H9 (cell line): ENCODE measurements around the gene METTL16. TPM values are rescaled to one million over a fixed set of nuclear protein-coding genes. Genes with fewer than 3 reads are reported as not detected.

ENCODE experiments used
- DNase-seq: peaks from one replicate; pipeline ENCODE4 v3.0.0-alpha.2; 2017
- H2AFZ ChIP-seq: one replicate; pipeline ENCODE4 v1.6.1; 2013; ENCODE audit warnings: mild to moderate bottlenecking, low read length, control low read depth, moderate library complexity
- H2AK5ac ChIP-seq: 2 replicates; pipeline ENCODE4 v1.6.1; 2013; ENCODE audit warnings: low read length, control low read depth, mixed read lengths; ENCODE audit not compliant: insufficient read length
- H2BK120ac ChIP-seq: one replicate; pipeline ENCODE4 v1.6.1; 2013; ENCODE audit warnings: low read depth, mild to moderate bottlenecking, low read length, control low read depth, inconsistent platforms; ENCODE audit not compliant: poor library complexity, severe bottlenecking
- H2BK12ac ChIP-seq: 2 replicates; pipeline ENCODE4 v1.6.1; 2013; ENCODE audit warnings: low read length, control low read depth, mixed read lengths, low read depth; ENCODE audit not compliant: insufficient read length
- H2BK15ac ChIP-seq: 2 replicates; pipeline ENCODE4 v1.6.1; 2013; ENCODE audit warnings: low read depth, low read length, control low read depth
- H2BK20ac ChIP-seq: one replicate; pipeline ENCODE4 v1.6.1; 2013; ENCODE audit warnings: low read depth, mild to moderate bottlenecking, low read length, control low read depth, inconsistent platforms; ENCODE audit not compliant: poor library complexity, severe bottlenecking
- H2BK5ac ChIP-seq: 2 replicates; pipeline ENCODE4 v1.6.1; 2013; ENCODE audit warnings: low read length, control low read depth, mixed read lengths; ENCODE audit not compliant: insufficient read length
- H3K14ac ChIP-seq: 2 replicates; pipeline ENCODE4 v1.6.1; 2013; ENCODE audit warnings: low read length, control low read depth; ENCODE audit not compliant: insufficient read depth
- H3K18ac ChIP-seq: 2 replicates; pipeline ENCODE4 v1.6.1; 2013; ENCODE audit warnings: low read depth, mild to moderate bottlenecking, mixed read lengths, low read length, control low read depth; ENCODE audit not compliant: insufficient read length
- H3K23ac ChIP-seq: 2 replicates; pipeline ENCODE4 v1.6.1; 2013; ENCODE audit warnings: low read length, control low read depth, mixed read lengths, low read depth; ENCODE audit not compliant: insufficient read length
- H3K23me2 ChIP-seq: 2 replicates; pipeline ENCODE4 v1.6.1; 2013; ENCODE audit warnings: low read depth, mild to moderate bottlenecking, mixed read lengths, low read length, control low read depth; ENCODE audit not compliant: insufficient read length, poor library complexity, severe bottlenecking
- H3K27ac ChIP-seq: 2 replicates; pipeline ENCODE4 v1.5.1; 2013; ENCODE audit warnings: low read length, control low read depth, mixed read lengths, low read depth; ENCODE audit not compliant: insufficient read length
- H3K27me3 ChIP-seq: 2 replicates; pipeline ENCODE4 v1.6.1; 2013; ENCODE audit warnings: low read length, control low read depth, inconsistent platforms; ENCODE audit not compliant: insufficient read depth
- H3K4ac ChIP-seq: 2 replicates; pipeline ENCODE4 v1.6.1; 2013; ENCODE audit warnings: low read depth, mild to moderate bottlenecking, control low read depth, inconsistent platforms, low read length, moderate library complexity
- H3K4me1 ChIP-seq: 2 replicates; pipeline ENCODE4 v1.6.1; 2013; ENCODE audit warnings: low read length, control low read depth, inconsistent platforms; ENCODE audit not compliant: insufficient read depth
- H3K4me2 ChIP-seq: 2 replicates; pipeline ENCODE4 v1.6.1; 2013; ENCODE audit warnings: low read length, control low read depth, mixed read lengths; ENCODE audit not compliant: insufficient read length, insufficient read depth
- H3K56ac ChIP-seq: 2 replicates; pipeline ENCODE4 v1.6.1; 2013; ENCODE audit warnings: low read depth, mild to moderate bottlenecking, mixed read lengths, low read length, control low read depth; ENCODE audit not compliant: insufficient read length
- H3K79me1 ChIP-seq: 2 replicates; pipeline ENCODE4 v1.6.1; 2013; ENCODE audit warnings: low read depth, mild to moderate bottlenecking, moderate library complexity, low read length, control low read depth, inconsistent platforms; ENCODE audit not compliant: insufficient read depth, poor library complexity, severe bottlenecking
- H3K79me2 ChIP-seq: 2 replicates; pipeline ENCODE4 v1.6.1; 2013; ENCODE audit warnings: low read length, control low read depth, inconsistent platforms; ENCODE audit not compliant: insufficient read depth
- H3K9ac ChIP-seq: 2 replicates; pipeline ENCODE4 v1.6.1; 2013; ENCODE audit warnings: low read length, control low read depth, mixed read lengths; ENCODE audit not compliant: insufficient read length; ENCODE audit errors: extremely low read depth
- H3K9me3 ChIP-seq: one replicate; pipeline ENCODE4 v1.6.1; 2013; ENCODE audit warnings: low read depth, low read length, inconsistent platforms; ENCODE audit not compliant: control insufficient read depth
- H3T11ph ChIP-seq: one replicate; pipeline ENCODE4 v1.6.1; 2013; ENCODE audit warnings: mild to moderate bottlenecking, low read length, control low read depth, inconsistent platforms
- H4K20me1 ChIP-seq: one replicate; pipeline ENCODE4 v1.6.1; 2013; ENCODE audit not compliant: control insufficient read depth, insufficient read length, insufficient read depth
- H4K5ac ChIP-seq: 2 replicates; pipeline ENCODE4 v1.6.1; 2013; ENCODE audit warnings: low read depth, mild to moderate bottlenecking, mixed read lengths, low read length, control low read depth; ENCODE audit not compliant: insufficient read length
- H4K8ac ChIP-seq: replicated peaks from 2 replicates; pipeline ENCODE4 v1.6.1; 2013; ENCODE audit warnings: low read length, control low read depth, mixed read lengths, low read depth; ENCODE audit not compliant: insufficient read length
- H4K91ac ChIP-seq: 2 replicates; pipeline ENCODE4 v1.6.1; 2013; ENCODE audit warnings: low read depth, mild to moderate bottlenecking, moderate library complexity, mixed read lengths, low read length, control low read depth; ENCODE audit not compliant: insufficient read length
- H3K27ac Mint-ChIP-seq, 3 experiments: 2 replicates in 2 of 3; 3 replicates in 1 of 3; pipeline ENCODE4 v1.8.0; 2020 to 2021; ENCODE audit warnings: mixed read lengths in 3 of 3, mild to moderate bottlenecking in 1 of 3, moderate library complexity in 1 of 3
- H3K27me3 Mint-ChIP-seq: 2 replicates; pipeline ENCODE4 v1.8.0; 2021; ENCODE audit warnings: low read depth, mild to moderate bottlenecking, moderate library complexity, mixed read lengths
- H3K36me3 Mint-ChIP-seq, 3 experiments: 2 replicates in 2 of 3; 3 replicates in 1 of 3; pipeline ENCODE4 v1.8.0; 2020 to 2021; ENCODE audit warnings: low read depth in 3 of 3, mixed read lengths in 3 of 3; ENCODE audit not compliant: insufficient read depth in 1 of 3
- H3K4me1 Mint-ChIP-seq, 2 experiments: 2 replicates each; pipeline ENCODE4 v1.8.0; 2020; ENCODE audit warnings: mixed read lengths in 2 of 2
- H3K4me3 Mint-ChIP-seq, 2 experiments: 2 replicates in 1 of 2; 3 replicates in 1 of 2; pipeline ENCODE4 v1.8.0; 2020 to 2021; ENCODE audit warnings: mild to moderate bottlenecking in 2 of 2, mixed read lengths in 2 of 2, moderate library complexity in 1 of 2
- H3K9me3 Mint-ChIP-seq, 2 experiments: 2 replicates in 1 of 2; 3 replicates in 1 of 2; pipeline ENCODE4 v1.8.0; 2020; ENCODE audit warnings: mild to moderate bottlenecking in 2 of 2, mixed read lengths in 2 of 2, moderate library complexity in 1 of 2
- WGBS: extraction: QIAGEN DNeasy Blood & Tissue Kit; methylation state at CpG from one replicate; pipeline ENCODE4 v1.1.7; 2013; ENCODE audit warnings: missing lambda C conversion rate, low lambda C conversion rate, mixed read lengths; ENCODE audit not compliant: insufficient read length; ENCODE audit errors: extremely low coverage; 5-methylcytosine and 5-hydroxymethylcytosine counted together
- total RNA-seq: library from RNA; stranded (reverse); gene quantifications from 2 replicates; pipeline ENCODE4 v1.2.1, GENCODE V29; 2021
- TF ChIP-seq, protein P1 (sequence below): fragments of 200-600 bp; sonication (generic); conservative IDR thresholded peaks from 3 replicates; pipeline ENCODE4 v1.8.0; 2021; ENCODE audit warnings: antibody characterized with exemption, mild to moderate bottlenecking

METTL16 gene
- total RNA-seq, 1 experiment from 2014 or later: 55.4 TPM

- H3K14ac ChIP-seq: no peak overlapping the region
- no peak overlapping the region for H2AFZ ChIP-seq
- no peak overlapping the region for H2BK120ac ChIP-seq
- no peaks in the 10 kb centered on the region for H3K9me3 ChIP-seq
- H3K18ac ChIP-seq: no peak overlapping the region
- H2BK15ac ChIP-seq: no peak overlapping the region
- Mint-ChIP-seq H3K9me3 (peaks cover 19 to 24% of the 10 kb centered on the region in 2 experiments), H3K4me3 (no peak overlapping the region), H3K36me3 (peaks cover 42 to 61% (median 54%) of the 10 kb centered on the region in 3 experiments), H3K4me1 (peaks cover 0 to 2% of the 10 kb centered on the region in 2 experiments; a peak in 1 of 4 replicates), H3K27me3 (no peaks in the 10 kb centered on the region), H3K27ac (no peak overlapping the region)
- no peaks in the 10 kb centered on the region for H4K20me1 ChIP-seq
- no CpG with 5 or more reads among the region's 5 CpGs for WGBS
- no peak overlapping the region for H2BK20ac ChIP-seq
- H3K27ac ChIP-seq: no peak overlapping the region
- peaks cover 18% of the 10 kb centered on the region; the same call in 1 of the 2 replicates for H3K79me2 ChIP-seq
- H3K27me3 ChIP-seq: no peaks in the 10 kb centered on the region
- H3K56ac ChIP-seq: no peak overlapping the region
- H2AK5ac ChIP-seq: no peak overlapping the region
- no peaks in the 10 kb centered on the region for H3K4me1 ChIP-seq
- TF ChIP-seq, protein P1, sequence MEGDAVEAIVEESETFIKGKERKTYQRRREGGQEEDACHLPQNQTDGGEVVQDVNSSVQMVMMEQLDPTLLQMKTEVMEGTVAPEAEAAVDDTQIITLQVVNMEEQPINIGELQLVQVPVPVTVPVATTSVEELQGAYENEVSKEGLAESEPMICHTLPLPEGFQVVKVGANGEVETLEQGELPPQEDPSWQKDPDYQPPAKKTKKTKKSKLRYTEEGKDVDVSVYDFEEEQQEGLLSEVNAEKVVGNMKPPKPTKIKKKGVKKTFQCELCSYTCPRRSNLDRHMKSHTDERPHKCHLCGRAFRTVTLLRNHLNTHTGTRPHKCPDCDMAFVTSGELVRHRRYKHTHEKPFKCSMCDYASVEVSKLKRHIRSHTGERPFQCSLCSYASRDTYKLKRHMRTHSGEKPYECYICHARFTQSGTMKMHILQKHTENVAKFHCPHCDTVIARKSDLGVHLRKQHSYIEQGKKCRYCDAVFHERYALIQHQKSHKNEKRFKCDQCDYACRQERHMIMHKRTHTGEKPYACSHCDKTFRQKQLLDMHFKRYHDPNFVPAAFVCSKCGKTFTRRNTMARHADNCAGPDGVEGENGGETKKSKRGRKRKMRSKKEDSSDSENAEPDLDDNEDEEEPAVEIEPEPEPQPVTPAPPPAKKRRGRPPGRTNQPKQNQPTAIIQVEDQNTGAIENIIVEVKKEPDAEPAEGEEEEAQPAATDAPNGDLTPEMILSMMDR: no peak
- H3K4me2 ChIP-seq: no peak overlapping the region
- no peaks in the 10 kb centered on the region for H3K23me2 ChIP-seq
- H3K23ac ChIP-seq: no peak overlapping the region
- H4K91ac ChIP-seq: no peak overlapping the region
- H4K5ac ChIP-seq: no peak overlapping the region
- no peak overlapping the region for H4K8ac ChIP-seq
- no peak overlapping the region for H2BK5ac ChIP-seq
- H2BK12ac ChIP-seq: no peak overlapping the region
- DNase-seq: no peak
- no peak overlapping the region for H3K9ac ChIP-seq
- peaks cover 14% of the 10 kb centered on the region for H3K79me1 ChIP-seq
- no peak overlapping the region for H3T11ph ChIP-seq
- no peak overlapping the region for H3K4ac ChIP-seq
Measured at GRCh38 chr17:2503627-2504026, 8.1 kb downstream of the METTL16 start.
